Gastroesophageal sphincter (tissue), 3 donors: ENCODE data around the gene PERP.

Experiments used
- CTCF ChIP-seq, 4 experiments: fragments of 200-600 bp in 2 of 4; fragments of 450-650 bp in 2 of 4; sonication (generic) in 1 of 4; IDR thresholded peaks; one replicate each; pipeline ENCODE4 v1.5.1; 2017 to 2019; ENCODE audit warnings: antibody characterized with exemption in 4 of 4, mild to moderate bottlenecking in 2 of 4, moderate library complexity in 2 of 4
- EP300 ChIP-seq: sonication (generic); formaldehyde crosslinking; IDR thresholded peaks from one replicate; pipeline ENCODE4 v1.6.1; 2017; ENCODE audit warnings: antibody characterized with exemption, mild to moderate bottlenecking
- POLR2AphosphoS5 ChIP-seq: sonication (generic); formaldehyde crosslinking; IDR thresholded peaks from one replicate; pipeline ENCODE4 v1.6.1; 2017; ENCODE audit warnings: antibody characterized with exemption

GRCh38 chr6:138119976-138120375 is 12.8 kb upstream of the PERP start:
- TF ChIP-seq EP300 (no peak), CTCF (IDR thresholded peaks at IDR 0.05) (no peak), POLR2AphosphoS5 (no peak)
